ENCODE measurements around the gene GPR55. TPM values are rescaled to one million over a fixed set of nuclear protein-coding genes. Genes with fewer than 3 reads are reported as not detected.

The GPR55 gene
- total and polyA plus RNA-seq, 10 of the 15 experiments (the other 5 are each of a cell fraction or from before 2014, with no cell fraction given), result 2.1 to 30.1 (median 16.2) TPM

DNA sequence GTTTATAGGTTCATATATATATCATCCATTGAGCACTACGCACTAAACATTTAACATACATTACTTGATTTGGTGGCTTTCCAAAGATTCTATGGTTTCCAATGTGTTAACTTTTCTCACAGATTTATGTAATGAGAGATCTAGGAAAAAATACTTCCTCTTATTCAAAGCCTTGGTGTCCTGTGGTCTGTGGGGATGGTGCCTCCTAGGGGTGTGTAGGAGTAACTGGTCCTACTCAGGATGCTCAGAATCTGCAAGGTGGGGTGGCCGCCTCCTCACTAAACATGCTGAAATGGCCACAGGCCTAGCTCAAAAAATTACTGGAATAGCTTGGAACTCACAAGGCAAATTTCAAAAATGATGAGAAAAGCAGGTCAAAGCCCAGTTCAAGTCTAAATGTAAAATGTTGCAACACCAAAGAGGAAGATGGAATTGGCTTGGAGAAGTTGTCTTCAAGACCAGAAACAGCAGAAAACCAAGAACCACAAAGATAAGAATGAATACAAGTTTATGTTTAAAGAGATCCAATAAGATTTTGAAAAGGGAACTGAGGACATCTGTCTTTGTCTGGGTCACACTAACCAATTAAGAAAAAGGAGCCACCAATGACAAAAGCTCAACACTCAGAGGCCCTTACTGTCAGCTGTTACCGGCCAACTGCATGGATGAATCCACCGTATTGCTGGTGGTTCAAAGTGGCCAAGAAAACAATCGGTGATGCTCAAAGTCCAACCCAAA, 11.5 kb downstream of the GPR55 start (continued):
- no peak for TF ChIP-seq SKIL (IDR thresholded peaks at IDR 0.05; ENCODE audit: low read depth, poor library complexity, severe bottlenecking)
- TF ChIP-seq MXI1 (IDR thresholded peaks at IDR 0.05; ENCODE audit: low read depth, low read length), result no peak
- TF ChIP-seq ZNF24 (IDR thresholded peaks at IDR 0.05), result no peak
- TF ChIP-seq JUND (IDR thresholded peaks at IDR 0.05; ENCODE audit: low read depth, low read length), result no peak
- no peak for TF ChIP-seq STAT3 (IDR thresholded peaks at IDR 0.05; ENCODE audit: low read depth, low read length)
- no peak for TF ChIP-seq STAT1 (conservative IDR thresholded peaks at IDR 0.05)
- no peak for TF ChIP-seq SUZ12 (IDR thresholded peaks at IDR 0.05; ENCODE audit: unreplicated experiment)
- no peak for TF ChIP-seq TCF3 (IDR thresholded peaks at IDR 0.05; ENCODE audit: borderline replicate concordance, insufficient read depth, low read depth, low read length)
- no peak for TF ChIP-seq E4F1 (IDR thresholded peaks at IDR 0.05; ENCODE audit: borderline replicate concordance, partially characterized antibody)
- no peak for TF ChIP-seq GATAD2B (conservative IDR thresholded peaks at IDR 0.05; ENCODE audit: low read depth)
- TF ChIP-seq, protein P1, sequence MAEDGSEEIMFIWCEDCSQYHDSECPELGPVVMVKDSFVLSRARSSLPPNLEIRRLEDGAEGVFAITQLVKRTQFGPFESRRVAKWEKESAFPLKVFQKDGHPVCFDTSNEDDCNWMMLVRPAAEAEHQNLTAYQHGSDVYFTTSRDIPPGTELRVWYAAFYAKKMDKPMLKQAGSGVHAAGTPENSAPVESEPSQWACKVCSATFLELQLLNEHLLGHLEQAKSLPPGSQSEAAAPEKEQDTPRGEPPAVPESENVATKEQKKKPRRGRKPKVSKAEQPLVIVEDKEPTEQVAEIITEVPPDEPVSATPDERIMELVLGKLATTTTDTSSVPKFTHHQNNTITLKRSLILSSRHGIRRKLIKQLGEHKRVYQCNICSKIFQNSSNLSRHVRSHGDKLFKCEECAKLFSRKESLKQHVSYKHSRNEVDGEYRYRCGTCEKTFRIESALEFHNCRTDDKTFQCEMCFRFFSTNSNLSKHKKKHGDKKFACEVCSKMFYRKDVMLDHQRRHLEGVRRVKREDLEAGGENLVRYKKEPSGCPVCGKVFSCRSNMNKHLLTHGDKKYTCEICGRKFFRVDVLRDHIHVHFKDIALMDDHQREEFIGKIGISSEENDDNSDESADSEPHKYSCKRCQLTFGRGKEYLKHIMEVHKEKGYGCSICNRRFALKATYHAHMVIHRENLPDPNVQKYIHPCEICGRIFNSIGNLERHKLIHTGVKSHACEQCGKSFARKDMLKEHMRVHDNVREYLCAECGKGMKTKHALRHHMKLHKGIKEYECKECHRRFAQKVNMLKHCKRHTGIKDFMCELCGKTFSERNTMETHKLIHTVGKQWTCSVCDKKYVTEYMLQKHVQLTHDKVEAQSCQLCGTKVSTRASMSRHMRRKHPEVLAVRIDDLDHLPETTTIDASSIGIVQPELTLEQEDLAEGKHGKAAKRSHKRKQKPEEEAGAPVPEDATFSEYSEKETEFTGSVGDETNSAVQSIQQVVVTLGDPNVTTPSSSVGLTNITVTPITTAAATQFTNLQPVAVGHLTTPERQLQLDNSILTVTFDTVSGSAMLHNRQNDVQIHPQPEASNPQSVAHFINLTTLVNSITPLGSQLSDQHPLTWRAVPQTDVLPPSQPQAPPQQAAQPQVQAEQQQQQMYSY (CRISPR knock-in tag; IDR thresholded peaks at IDR 0.05), result no peak
- no peak for TF ChIP-seq ZZZ3 (IDR thresholded peaks at IDR 0.05; ENCODE audit: control insufficient read depth, insufficient read length, low read depth)
- TF ChIP-seq SREBF1 (IDR thresholded peaks at IDR 0.05; ENCODE audit: low read length), result no peak
- TF ChIP-seq, protein P2, sequence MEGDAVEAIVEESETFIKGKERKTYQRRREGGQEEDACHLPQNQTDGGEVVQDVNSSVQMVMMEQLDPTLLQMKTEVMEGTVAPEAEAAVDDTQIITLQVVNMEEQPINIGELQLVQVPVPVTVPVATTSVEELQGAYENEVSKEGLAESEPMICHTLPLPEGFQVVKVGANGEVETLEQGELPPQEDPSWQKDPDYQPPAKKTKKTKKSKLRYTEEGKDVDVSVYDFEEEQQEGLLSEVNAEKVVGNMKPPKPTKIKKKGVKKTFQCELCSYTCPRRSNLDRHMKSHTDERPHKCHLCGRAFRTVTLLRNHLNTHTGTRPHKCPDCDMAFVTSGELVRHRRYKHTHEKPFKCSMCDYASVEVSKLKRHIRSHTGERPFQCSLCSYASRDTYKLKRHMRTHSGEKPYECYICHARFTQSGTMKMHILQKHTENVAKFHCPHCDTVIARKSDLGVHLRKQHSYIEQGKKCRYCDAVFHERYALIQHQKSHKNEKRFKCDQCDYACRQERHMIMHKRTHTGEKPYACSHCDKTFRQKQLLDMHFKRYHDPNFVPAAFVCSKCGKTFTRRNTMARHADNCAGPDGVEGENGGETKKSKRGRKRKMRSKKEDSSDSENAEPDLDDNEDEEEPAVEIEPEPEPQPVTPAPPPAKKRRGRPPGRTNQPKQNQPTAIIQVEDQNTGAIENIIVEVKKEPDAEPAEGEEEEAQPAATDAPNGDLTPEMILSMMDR (IDR thresholded peaks at IDR 0.05 in 2 of 3, conservative IDR thresholded peaks at IDR 0.05 in 1 of 3; ENCODE audit: control insufficient read depth in 2 of 3, extremely low read depth in 1 of 3, insufficient read depth in 1 of 3, low read depth in 3 of 3, low read length in 3 of 3), result peak; percentile 45 to 61 (median 60)
- no peak for TF ChIP-seq RB1 (IDR thresholded peaks at IDR 0.05; ENCODE audit: borderline replicate concordance)
- TF ChIP-seq PML (IDR thresholded peaks at IDR 0.05; ENCODE audit: low read length), result no peak
